HG02981 (cell line): ENCODE data around the gene WNT3A.

Experiments used
- ATAC-seq: cut with Tn5 transposase; IDR thresholded peaks from one replicate; pipeline ENCODE4 v1.9.1; 2021; ENCODE audit warnings: mild to moderate bottlenecking, moderate library complexity; ENCODE audit not compliant: unreplicated experiment

Gene WNT3A

DNA sequence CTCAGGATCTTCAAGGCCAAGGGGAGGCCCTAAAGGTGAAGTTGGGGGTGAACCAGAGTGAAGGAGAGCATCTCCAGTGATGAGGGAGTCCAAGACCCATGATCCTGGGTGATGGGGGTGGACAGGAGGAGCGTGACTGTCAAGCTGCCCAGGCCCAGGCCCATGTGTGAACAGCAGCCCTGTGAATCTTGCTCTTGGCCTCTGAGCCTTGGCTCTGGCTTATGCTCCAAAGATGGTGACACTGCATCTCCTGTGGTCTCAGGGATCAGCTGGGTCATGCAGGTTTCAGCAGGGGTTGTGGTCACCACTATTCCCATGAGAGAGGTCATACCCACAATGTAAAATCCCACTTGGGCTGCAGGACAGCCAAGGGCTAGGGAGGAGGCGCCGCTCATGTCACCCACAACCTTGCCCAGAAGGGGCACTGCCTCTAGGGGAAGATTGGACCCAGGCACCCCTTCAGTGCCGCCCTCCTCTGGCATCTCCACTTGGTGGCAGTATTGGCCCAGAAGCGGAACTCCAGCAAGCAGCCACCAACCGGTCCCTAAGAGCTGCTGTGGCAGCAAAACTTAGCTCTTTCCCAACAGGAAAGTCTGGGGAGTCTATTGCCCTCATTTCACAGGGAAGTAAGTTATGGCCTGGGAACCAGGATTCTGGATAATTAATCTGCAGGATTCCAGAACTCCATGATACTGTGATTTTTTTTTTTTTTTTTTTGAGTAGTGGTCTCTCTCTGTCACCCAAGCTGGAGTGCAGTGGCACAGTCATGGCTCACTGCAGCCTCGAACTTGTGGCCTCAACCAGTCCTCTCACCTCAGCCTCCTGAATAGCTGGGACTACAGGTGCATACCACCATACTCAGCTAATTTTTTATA lies 7.5 kb upstream of the WNT3A start:
- peak; percentile 84 for ATAC-seq

DNA sequence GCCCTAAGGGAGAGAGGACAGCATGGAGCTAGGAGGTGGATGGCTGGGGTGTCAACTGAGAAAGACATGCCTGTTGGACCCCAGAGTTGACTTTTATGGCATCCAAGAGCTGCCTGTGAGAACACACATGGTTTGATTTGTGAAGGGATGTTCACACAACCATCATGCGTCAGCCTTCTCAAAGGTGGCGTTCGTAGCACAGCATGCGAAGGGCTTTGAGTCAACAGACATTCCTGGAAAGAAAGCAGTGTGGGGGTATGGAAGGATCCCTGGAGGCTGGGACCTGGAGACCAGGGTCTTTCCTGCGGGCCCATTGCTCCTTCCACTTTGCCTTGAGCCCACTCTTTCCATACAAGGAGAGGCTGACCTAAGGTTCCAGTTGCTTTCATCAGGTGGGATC lies 6.4 kb upstream of the WNT3A start:
- ATAC-seq = no peak

DNA sequence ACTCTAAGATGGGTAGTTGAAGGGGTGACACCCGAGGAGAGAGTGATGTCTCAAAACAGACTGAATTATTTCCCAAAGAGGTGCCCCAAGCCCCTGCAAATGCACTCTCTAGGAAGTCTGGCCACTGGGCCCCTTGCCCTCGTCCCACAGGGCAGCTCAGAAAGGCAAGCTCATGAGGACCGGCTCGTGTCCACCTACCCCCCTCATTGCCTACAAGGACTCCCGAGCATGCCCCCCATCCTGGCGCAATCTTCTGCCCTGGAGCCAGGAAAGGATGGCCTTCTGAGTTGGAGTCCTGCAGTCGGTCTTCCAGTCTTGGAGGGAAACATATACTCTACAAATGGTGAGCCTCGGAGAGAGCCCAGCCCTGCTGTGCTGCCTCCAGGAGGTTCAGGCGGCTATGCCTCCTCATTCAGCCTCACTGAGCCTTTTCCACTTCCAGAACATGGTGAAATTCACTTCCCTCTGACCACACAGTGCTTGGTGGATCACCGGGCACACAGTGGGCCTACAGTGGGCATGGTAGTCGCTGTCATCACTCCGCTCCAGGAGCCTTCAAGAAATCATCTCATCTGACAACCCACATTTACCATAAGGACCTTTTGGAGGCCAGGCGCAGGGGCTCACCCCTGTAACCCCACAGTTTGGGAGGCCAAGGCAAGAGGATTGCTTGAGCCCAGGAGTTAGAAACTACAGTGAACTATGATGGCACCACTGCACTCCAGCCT lies 5.8 kb upstream of the WNT3A start:
- ATAC-seq = no peak

DNA sequence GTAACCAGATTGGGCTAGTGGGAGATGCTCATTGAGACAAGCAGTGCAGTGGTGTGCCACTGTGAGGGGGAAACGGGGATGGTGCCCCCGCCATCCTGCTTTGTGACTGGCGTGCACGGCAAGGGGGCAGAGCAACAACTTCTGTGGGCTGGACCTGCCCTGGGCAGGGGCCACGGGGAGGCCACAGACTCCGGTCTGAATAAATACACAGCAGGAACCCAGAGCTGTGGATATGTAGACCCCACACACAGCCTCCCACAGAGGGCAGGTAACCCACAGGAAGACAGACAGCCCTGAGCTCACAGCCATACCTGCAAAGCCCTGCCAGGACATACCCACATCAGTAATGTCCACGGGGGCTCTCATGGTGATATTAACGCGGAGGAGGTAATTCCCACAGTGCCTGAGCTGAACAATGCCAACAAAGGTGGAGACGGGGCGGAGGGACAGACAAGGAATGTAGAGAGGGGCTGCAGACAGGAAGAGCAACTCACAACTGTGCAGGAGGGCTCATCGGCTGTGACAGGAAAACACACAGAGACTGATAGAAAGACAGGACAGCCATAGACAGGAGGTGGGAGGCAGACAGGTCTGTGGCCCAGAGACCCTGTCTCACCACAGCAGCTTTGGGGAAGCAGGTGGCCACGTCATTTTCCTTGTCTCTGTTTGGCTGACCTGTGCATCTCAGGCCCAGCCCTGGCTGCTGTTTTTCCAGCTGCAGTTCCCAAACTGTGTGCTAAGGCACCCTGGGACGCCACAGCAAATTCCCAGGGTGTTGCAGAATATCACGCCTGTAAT lies 4.9 kb upstream of the WNT3A start:
- no peak for ATAC-seq

DNA sequence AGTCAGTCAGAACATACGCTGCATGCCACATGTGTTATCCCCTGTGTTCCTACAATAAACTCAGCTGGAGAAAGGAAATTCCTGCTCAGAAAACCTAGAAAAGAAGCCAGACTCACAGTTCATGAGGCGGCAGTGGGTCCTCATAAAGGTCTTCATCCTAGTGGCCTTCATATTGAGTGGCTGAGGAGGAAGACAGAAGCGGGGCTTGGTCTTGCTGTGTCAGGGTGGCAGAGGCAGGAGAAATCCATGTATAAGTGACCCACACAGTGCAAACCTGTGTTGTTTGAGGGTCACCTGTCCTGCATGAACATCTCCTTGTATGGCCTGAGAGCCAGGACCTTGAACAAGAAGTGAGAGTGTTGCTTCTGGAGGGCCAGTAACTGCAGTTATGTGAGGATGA lies 4.0 kb upstream of the WNT3A start:
- no peak for ATAC-seq

DNA sequence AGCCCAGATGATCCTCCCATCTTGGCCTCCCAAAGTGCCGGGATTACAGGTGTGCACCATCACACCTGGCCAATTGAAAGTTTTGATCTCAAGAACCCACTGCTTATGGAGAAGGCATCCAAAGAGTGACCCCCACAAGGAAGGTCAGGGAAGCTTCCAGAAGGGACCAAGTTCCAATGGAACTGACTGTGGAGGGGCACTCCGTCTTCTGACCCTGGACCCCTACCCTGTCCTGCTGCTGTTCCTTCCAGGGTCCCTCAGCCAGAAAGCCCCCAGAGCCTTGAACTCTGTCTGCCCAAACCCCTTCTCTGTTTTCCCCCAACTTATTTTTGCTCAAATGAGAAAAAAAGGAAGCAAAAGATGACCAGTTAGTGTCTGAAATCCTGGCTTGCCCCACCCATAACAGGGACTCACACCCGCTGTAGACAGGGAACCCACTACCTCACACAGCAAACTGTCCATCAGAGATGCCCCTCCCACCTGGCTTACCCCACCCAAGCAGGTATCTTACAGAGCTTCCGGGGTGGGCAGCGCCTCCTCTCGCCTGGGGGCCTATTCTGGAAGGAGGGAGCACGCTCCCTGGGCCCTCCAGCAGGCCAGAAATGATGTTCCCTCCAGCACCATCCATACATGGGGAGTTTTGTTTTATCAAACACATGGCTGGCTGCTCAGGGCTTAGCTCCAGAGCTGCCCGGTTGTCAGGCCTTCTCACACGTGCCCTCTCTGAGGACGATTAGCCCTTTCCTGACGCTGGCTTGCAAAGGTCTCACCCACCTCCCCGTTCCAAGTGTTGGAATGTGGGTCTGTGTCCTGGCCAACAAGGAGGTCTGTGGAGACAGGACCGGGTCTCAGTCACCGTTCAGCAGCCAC lies 3.1 kb upstream of the WNT3A start:
- ATAC-seq = no peak

DNA sequence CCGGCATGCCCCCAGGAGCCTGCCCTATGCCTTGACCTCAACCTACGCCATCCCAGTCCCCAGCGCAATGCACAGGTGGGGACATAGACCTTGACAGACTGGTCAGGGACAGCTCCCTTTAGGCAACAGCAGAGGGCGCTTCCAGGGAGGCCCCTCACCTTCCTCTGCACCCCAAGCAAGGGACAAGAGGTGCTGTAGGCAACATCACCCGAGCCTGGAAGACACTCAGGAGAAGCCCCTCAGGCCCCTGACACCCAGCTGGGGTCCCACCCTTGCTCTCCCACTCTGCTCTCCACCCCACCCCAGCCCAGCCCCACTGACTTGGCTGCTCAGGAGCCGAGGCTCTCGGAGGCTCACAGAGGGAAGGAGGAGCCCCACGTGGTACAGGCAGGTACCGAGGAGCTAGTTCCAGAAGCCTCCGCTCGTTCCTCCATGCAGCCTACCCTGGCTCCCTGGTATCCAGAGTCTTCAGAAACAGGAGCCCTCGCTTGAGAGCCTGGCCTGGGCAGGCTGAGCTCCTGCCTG lies 2.4 kb upstream of the WNT3A start:
- peak; percentile 40 for ATAC-seq

DNA sequence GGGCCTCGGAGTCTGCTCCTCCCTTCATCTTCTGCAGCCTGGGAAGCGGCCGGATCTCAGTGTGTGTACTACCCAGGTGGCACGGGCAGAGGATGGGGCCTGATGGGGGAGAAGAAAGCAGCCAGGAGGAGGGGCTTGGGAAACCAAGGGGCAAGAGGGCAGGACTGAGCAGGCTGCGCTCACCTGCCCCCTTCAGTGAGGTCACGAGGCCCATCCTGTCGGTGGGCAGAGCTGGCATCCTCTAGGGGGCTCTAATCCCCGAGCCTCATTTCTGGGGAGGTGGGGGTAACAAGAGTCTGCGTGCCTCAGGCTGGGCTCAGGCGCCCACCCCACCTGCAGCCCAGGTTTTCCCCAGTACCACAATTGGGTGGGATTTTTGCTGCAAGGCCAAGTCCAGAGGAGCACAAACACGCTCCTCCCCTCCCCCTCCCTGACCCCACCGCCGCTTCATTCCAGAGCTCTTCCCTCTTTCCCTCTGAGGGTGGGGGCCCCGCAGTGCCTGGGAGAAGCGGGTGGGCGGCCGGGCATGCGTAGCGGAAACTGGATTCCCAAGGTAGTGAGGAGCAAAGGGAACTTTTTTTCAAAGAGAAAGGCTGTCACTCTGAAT lies 1.8 kb upstream of the WNT3A start:
- no peak for ATAC-seq

DNA sequence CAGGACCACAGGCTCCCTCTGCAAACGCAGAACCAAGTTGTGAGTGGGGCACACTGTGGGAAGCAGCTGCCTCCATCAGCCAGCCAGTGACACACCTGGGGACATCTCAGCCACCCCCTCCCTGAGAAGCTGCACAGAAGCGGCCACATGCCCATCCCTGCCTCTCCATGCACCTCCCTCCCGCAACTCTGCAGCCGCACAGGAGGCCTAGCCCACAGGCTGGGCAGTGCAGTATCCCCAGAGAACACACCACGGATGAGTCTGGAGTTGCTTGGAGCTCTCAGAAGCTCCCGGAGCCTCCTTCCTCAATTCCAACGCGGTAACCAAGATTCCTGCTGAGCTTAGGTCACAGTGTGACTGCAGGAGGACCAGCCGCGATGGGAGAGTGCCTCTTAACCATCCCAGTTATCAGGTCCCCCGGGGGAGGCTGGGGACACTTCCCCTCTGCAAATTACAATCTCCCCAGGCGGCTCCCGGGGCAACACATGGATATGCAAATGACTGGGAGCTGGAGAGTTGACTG lies 1.2 kb upstream of the WNT3A start:
- ATAC-seq = no peak

DNA sequence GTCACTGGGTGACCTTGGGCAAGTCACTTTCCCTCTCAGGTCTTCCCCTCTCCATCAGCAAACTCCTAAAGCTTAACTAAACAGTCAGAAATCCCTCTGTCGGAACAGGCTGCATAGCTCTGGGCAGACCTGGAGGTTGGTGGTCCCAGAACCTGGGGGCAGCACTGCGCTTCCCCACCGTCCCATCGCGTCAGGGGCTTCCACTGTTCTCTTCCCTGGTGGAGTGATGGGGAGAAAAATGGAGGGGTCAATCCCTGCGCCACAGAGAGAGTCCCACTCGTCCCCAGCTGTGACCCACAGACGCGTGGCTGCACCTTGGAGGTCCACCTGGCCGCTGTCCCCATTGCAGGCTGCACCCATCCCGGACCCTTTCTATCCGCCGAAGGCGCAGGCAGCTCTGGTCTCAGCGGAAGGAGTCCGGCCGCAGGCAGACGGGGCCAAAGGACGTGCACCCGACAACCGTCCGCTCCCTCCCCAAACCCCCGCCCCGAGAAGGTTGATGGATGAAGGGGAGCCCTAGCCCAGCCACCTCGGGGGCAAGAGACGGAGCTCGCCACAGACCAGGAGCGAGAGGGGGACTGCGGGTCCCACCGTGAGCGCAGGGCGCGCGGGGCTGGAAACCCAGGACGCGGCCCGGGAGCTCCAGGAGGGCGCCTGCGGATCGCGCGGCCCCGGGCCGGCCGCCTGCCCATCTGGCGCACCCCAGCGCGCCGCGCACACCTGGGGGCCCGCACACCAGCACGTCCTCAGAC lies 588 bp upstream of the WNT3A start:
- ATAC-seq = no peak

DNA sequence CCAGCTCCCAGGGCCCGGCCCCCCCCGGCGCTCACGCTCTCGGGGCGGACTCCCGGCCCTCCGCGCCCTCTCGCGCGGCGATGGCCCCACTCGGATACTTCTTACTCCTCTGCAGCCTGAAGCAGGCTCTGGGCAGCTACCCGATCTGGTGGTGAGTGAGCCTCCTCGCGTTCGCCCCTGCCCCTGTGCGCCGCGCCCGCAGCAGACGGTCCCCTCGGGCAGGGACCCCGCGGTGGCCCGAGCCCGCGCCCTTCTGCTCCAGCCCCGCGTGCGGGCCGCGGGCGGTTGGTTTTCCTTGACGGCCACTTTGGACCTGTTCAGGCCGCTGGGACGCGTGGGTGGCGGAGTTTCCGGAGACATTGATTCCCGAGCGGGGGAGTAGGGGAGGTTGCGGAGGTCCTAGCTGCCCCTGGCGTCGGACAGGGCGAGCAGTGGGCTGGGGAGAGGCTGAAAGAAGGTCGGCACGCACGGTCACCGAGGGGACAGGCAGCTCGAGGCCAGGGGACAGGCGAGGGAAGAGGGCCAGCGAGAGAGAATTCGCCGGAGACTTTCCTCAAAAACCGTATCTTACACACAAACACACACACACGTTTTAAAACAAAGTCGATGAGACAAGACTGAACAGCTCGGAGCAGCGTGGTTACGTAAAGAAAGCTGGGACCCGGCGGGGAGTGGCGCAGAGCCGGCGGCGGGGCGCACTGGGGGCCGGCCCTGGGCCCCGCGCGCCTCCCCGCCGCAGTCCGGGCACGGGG lies 427 bp downstream of the WNT3A start:
- no peak for ATAC-seq

DNA sequence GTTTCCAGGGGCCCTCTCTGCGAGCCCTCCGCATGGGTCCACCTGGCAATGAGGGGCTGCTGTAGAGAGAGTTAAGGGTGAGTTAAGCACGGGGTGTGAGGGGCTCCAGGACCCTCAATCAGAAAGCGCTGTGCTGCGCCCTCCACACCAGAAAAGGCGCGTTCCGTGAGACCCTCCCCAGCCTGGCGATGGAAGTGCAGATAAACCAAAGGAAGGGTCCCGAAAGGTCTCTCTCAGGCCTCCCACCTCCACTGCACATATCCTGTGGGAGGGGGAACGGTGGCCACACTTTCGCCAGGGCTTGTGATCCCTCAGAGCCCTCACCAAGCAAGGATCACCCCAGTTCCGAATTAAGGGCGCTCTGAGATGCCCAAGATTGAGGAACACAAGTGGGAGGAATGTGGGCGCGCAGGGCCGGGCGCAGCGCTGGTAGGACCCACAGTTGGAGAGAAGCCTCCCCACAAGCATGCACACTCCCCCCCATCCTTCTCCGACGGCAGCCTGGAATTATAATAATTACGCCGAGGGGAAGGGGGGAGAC lies 1.1 kb downstream of the WNT3A start:
- ATAC-seq = no peak

DNA sequence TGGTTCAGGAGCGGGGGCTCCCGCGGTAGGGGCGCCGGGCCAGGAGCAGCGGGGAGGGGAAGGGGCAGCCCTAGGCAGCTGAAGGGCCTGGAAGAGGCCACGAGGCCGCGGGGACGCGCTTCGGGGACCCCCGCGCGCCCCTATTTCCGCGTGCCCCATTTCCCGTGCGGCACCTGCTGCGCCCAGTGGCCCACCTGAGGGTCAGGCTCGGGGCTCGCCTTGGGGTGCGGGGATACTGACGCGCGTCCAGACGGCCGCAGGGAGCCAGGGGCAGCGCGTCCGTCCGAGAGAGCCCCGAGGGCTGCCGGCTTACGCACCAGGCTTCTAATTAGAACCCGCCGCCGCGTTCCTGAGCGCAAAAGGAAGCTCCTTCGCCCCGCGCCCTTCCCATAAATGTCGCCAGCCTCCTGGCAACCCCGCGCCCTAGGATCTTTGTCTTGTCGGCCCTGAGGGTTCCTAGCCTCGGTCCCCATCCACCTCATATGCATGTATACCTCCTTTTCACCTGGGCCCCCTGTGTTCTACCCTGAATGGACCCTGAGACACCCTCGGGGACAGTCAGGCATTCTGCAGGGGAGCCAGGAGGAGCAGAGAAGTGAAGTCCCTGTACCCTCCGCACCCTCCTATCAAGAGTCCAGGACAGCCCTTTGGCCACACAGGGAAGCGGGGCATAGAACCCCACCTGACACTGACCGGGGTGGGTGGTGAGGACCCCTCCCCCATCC lies 1.8 kb downstream of the WNT3A start:
- no peak for ATAC-seq

DNA sequence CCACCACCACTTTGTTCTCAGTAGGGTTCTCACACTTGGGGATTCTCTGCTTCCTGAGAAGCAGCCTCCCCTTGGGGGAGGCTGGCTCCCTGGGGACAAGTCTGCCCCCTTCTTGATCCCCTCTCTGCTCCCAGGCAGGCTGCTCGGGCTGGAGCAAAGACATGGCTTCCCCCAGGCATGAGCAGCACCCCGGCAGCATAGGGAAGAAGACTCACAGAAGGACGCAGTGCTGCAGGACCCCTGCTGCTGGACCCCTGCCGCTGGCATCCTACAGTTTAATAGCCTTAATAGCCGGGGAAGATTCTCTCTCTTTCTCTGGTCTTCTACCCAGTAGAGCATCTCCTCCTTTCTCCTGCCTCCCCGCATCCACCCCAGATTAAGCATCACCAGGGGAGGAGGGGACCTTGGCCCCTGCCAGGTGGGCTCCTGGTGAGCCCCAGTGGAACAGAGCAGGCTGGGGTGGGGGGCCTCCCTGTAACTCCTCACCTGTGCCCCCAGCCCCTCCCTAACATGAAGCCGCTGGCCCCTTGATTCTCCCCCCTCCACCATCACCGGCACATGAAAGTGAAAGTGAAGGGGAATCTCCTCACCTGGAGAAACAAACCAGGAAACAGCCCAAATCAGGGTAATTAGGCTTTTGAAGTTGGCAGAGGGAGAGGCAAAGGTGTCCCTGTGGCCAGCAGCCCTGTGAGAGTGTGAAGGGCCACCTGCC lies 2.5 kb downstream of the WNT3A start:
- no peak for ATAC-seq

DNA sequence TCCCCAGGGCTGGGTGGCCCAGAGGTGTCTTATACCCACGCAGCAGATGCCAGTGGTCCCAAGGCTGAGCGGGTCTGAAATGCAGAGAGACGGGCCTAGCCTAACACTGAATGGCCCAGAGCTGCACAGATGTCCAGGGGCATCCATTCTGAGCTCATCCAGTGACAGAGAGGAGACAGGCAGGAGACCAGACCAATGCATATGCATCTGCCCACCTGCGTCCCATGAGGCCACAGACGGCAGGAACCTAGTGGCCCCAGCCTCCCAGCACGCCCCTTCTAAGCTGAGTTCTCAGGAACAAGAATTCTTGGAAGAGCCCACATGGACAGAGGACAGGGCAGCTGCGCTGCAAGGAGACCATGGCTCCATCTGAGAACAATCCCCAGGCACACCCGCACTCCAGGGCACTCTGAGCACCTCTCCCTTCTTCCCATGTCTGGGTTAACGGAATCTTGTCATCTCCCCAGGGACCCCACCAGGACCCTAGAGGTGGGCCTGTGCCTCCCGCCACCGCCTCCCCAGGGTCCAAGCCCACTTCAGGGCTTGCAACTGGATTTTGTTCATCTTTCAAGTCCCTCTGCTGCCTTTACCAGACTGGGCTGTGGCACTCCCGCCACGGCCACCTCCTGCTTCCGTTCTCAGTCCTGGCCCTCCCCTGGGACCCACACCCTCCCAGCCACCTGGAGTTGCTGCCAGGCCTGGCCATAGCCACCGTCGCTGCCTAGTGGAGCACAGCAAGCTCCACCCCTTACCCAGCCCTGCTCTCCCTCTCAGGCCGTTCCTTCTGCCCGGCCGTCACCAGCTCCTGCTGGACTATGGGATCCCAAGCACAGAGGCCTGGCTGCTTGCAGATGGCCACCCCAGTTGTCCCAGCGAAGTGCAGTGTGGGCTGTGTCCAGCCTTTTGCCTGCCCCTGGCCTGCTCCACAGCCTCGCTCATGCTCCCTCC lies 3.3 kb downstream of the WNT3A start:
- peak; percentile 43 for ATAC-seq

DNA sequence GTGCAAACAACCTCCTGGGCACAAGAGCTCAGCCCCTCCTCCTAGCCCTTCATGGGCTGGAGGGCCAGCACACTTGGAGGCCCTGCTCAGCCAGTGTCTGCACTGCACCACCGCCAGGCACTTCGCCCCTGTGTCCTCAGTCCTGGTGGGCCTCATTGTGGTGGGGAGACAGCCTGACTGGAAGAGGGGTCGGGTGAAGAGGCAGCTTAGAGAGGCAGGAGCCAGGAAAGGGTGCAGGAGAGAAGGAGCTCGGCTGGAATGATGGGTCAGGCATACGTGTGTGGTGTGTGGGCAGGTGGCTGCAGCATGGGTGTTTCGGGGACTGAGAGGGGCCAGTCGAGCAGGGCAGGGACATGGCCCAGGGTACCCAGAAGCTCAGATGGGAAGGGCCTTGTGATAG lies 4.1 kb downstream of the WNT3A start:
- ATAC-seq = no peak
